SK-N-SH (cell line): ENCODE measurements around the gene PIK3CG. TPM values are rescaled to one million over a fixed set of nuclear protein-coding genes. Genes with fewer than 3 reads are reported as not detected.

ENCODE experiments used
- CTCF ChIA-PET: fragments of 300-600, 350-600 bp; formaldehyde crosslinking; extraction: SDS; loops from one replicate; lab custom pipeline; 2021; lab: Yijun Ruan, JAX
- POLR2A ChIA-PET: fragments of 350-600 bp; sonication (Branson Sonifier 250); formaldehyde crosslinking; extraction: SDS; loops from one replicate; lab custom pipeline; 2020; ENCODE audit warnings: antibody characterized with exemption, inconsistent platforms; lab: Yijun Ruan, JAX
- DNase-seq: peaks from one replicate; pipeline ENCODE4 v3.0.0; 2012
- H2AFZ ChIP-seq: fragments of 200-600 bp; sonication (generic); 2 replicates; pipeline ENCODE4 v1.8.1; 2016; ENCODE audit warnings: antibody characterized with exemption, mild to moderate bottlenecking, low read depth
- H3F3A ChIP-seq: fragments of 200-600 bp; sonication (generic); replicated peaks from 2 replicates; pipeline ENCODE3; 2016; ENCODE audit warnings: antibody characterized with exemption, mild to moderate bottlenecking; ENCODE audit not compliant: insufficient read depth
- H3K27ac ChIP-seq, 2 experiments: fragments of 200-500 bp in 1 of 2; fragments of 200-600 bp in 1 of 2; sonication (Bioruptor generic) in 1 of 2; sonication (generic), shearing (Covaris generic) in 1 of 2; 2 replicates each; pipeline versions ENCODE4 v1.5.1 to v1.6.1; 2014 to 2016; ENCODE audit warnings: low read depth in 2 of 2, inconsistent platforms in 1 of 2, low read length in 1 of 2, mild to moderate bottlenecking in 1 of 2, mixed read lengths in 1 of 2
- H3K27me3 ChIP-seq: fragments of 200-600 bp; sonication (generic), shearing (Covaris generic); 2 replicates; pipeline ENCODE4 v1.6.1; 2016; ENCODE audit warnings: mixed run types; ENCODE audit not compliant: insufficient read depth
- H3K36me3 ChIP-seq, 2 experiments: fragments of 200-500 bp in 1 of 2; fragments of 200-600 bp in 1 of 2; sonication (Bioruptor generic) in 1 of 2; sonication (generic) in 1 of 2; replicated peaks in 1 of 2; 2 replicates each; pipeline versions ENCODE3 to v1.5.1; 2014 to 2016; ENCODE audit warnings: low read length in 1 of 2, mild to moderate bottlenecking in 1 of 2; ENCODE audit not compliant: insufficient read depth in 2 of 2, control insufficient read depth in 1 of 2
- H3K4me1 ChIP-seq, 2 experiments: fragments of 200-500 bp in 1 of 2; fragments of 200-600 bp in 1 of 2; sonication (Bioruptor generic) in 1 of 2; sonication (generic), shearing (Covaris generic) in 1 of 2; 2 replicates each; pipeline versions ENCODE4 v1.5.1 to v1.6.1; 2014 to 2016; ENCODE audit warnings: low read depth in 1 of 2, low read length in 1 of 2, mixed run types in 1 of 2; ENCODE audit not compliant: insufficient read depth in 2 of 2, control insufficient read depth in 1 of 2
- H3K4me2 ChIP-seq: fragments of 200-600 bp; sonication (generic), shearing (Covaris generic); 2 replicates; pipeline ENCODE4 v1.6.1; 2017; ENCODE audit warnings: mixed run types
- H3K4me3 ChIP-seq, 2 experiments: fragments of 200-500 bp in 1 of 2; fragments of 200-600 bp in 1 of 2; sonication (Bioruptor generic) in 1 of 2; sonication (generic), shearing (Covaris generic) in 1 of 2; 2 replicates each; pipeline versions ENCODE4 v1.5.1 to v1.8.1; 2014 to 2016; ENCODE audit warnings: low read depth in 2 of 2, inconsistent platforms in 1 of 2, low read length in 1 of 2, mild to moderate bottlenecking in 1 of 2, mixed read lengths in 1 of 2, moderate library complexity in 1 of 2
- H3K79me2 ChIP-seq: fragments of 200-600 bp; sonication (generic); 2 replicates; pipeline ENCODE4 v1.8.1; 2017; ENCODE audit warnings: mild to moderate bottlenecking; ENCODE audit not compliant: insufficient read depth
- H3K9ac ChIP-seq: fragments of 200-600 bp; sonication (generic); 2 replicates; pipeline ENCODE4 v1.6.1; 2017; ENCODE audit warnings: mixed run types
- H3K9me2 ChIP-seq: fragments of 200-600 bp; sonication (generic); 2 replicates; pipeline ENCODE4 v1.6.1; 2017; ENCODE audit warnings: mixed run types
- H3K9me3 ChIP-seq: fragments of 200-600 bp; sonication (generic); 2 replicates; pipeline ENCODE4 v1.6.1; 2017; ENCODE audit warnings: mixed run types, mild to moderate bottlenecking, moderate library complexity
- H4K20me1 ChIP-seq: fragments of 200-600 bp; sonication (generic); 2 replicates; pipeline ENCODE4 v1.6.1; 2017; ENCODE audit warnings: mild to moderate bottlenecking, mixed run types; ENCODE audit not compliant: insufficient read depth
- ELF1 ChIP-seq: IDR thresholded peaks from 2 replicates; pipeline ENCODE4 v1.4.0; 2012
- EP300 ChIP-seq, 2 experiments: IDR thresholded peaks; 2 replicates each; pipeline versions ENCODE4 v1.4.0 to v1.6.1; 2012; ENCODE audit warnings: borderline replicate concordance in 1 of 2, low read depth in 1 of 2, low read length in 1 of 2
- EZH2phosphoT487 ChIP-seq: fragments of 200-600 bp; sonication (generic); IDR thresholded peaks from 2 replicates; pipeline ENCODE4 v1.6.1; 2017; ENCODE audit warnings: low read depth, mixed run types, mild to moderate bottlenecking, antibody characterized with exemption, moderate library complexity, borderline replicate concordance
- FOSL2 ChIP-seq: IDR thresholded peaks from 2 replicates; pipeline ENCODE4 v1.4.0; 2012; ENCODE audit warnings: low read depth, mild to moderate bottlenecking, moderate library complexity, borderline replicate concordance
- FOXJ3 ChIP-seq: sonication (generic); formaldehyde crosslinking; IDR thresholded peaks from 2 replicates; pipeline ENCODE4 v1.5.1; 2020; ENCODE audit warnings: mild to moderate bottlenecking, missing genetic modification reagents
- FOXM1 ChIP-seq: IDR thresholded peaks from 2 replicates; pipeline ENCODE4 v1.4.0; 2012; ENCODE audit warnings: low read depth, mild to moderate bottlenecking
- GABPA ChIP-seq: IDR thresholded peaks from 2 replicates; pipeline ENCODE4 v1.4.0; 2012; ENCODE audit warnings: low read depth, mild to moderate bottlenecking
- JUND ChIP-seq: IDR thresholded peaks from 2 replicates; pipeline ENCODE4 v1.4.0; 2012
- MEF2A ChIP-seq: IDR thresholded peaks from 2 replicates; pipeline ENCODE4 v1.4.0; 2012; ENCODE audit warnings: low read depth, borderline replicate concordance
- MXI1 ChIP-seq: IDR thresholded peaks from 2 replicates; pipeline ENCODE4 v1.6.1; 2012; ENCODE audit warnings: mild to moderate bottlenecking, low read depth, low read length, improper control_type of control experiment
- NFIC ChIP-seq: IDR thresholded peaks from 2 replicates; pipeline ENCODE4 v1.4.0; 2012; ENCODE audit warnings: borderline replicate concordance
- PBX3 ChIP-seq: IDR thresholded peaks from 2 replicates; pipeline ENCODE4; 2012
- RAD21 ChIP-seq: IDR thresholded peaks from 2 replicates; pipeline ENCODE4 v1.6.1; 2012; ENCODE audit warnings: mild to moderate bottlenecking, low read length
- RCOR1 ChIP-seq: fragments of 150-350 bp; IDR thresholded peaks from 2 replicates; pipeline ENCODE4 v1.6.1; 2017; ENCODE audit warnings: antibody characterized with exemption, low read length
- RFX5 ChIP-seq: IDR thresholded peaks from 2 replicates; pipeline ENCODE4 v1.6.1; 2012; ENCODE audit warnings: mild to moderate bottlenecking, improper control_type of control experiment, low read length
- RXRA ChIP-seq: IDR thresholded peaks from 2 replicates; pipeline ENCODE4 v1.4.0; 2012; ENCODE audit warnings: low read depth, mild to moderate bottlenecking, borderline replicate concordance
- SIN3A ChIP-seq: IDR thresholded peaks from 2 replicates; pipeline ENCODE4 v1.6.1; 2012; ENCODE audit warnings: low read depth, mild to moderate bottlenecking, low read length, moderate library complexity, borderline replicate concordance
- TAF1 ChIP-seq: IDR thresholded peaks from 2 replicates; pipeline ENCODE4 v1.6.1; 2012; ENCODE audit warnings: low read depth, mild to moderate bottlenecking, low read length, moderate library complexity, borderline replicate concordance
- TCF12 ChIP-seq: IDR thresholded peaks from 2 replicates; pipeline ENCODE4 v1.4.0; 2012
- WGBS: methylation state at CpG from one replicate; pipeline ENCODE4 v1.1.6; 2017; ENCODE audit warnings: low lambda C conversion rate; 5-methylcytosine and 5-hydroxymethylcytosine counted together
- polyA plus RNA-seq, 3 experiments: library from polyadenylated mRNA; depleted of rRNA; stranded (reverse); fragments of >200 nt; gene quantifications; 2 replicates each; pipeline ENCODE4 v1.2.3, GENCODE V29; 2012
- TF ChIP-seq, protein P1 (sequence below): fragments of 200-600 bp; sonication (generic); IDR thresholded peaks from 2 replicates; pipeline ENCODE4 v1.6.1; 2017; ENCODE audit warnings: antibody characterized with exemption, mild to moderate bottlenecking, moderate library complexity
- TF ChIP-seq, protein P2 (sequence below): IDR thresholded peaks from 2 replicates; pipeline ENCODE4 v1.4.0; 2012; ENCODE audit warnings: low read depth, borderline replicate concordance
- TF ChIP-seq, protein P3 (sequence below): fragments of 150-350 bp; IDR thresholded peaks from 2 replicates; pipeline ENCODE4 v1.6.1; 2017; ENCODE audit warnings: antibody characterized with exemption, low read length, low read depth, borderline replicate concordance
- TF ChIP-seq, protein P4 (sequence below): IDR thresholded peaks from 2 replicates; pipeline ENCODE4 v1.4.0; 2012; ENCODE audit warnings: low read depth

PIK3CG gene
- polyA plus RNA-seq, 1 of the 3 experiments (the other 2 are of a cell fraction): not detected

DNA sequence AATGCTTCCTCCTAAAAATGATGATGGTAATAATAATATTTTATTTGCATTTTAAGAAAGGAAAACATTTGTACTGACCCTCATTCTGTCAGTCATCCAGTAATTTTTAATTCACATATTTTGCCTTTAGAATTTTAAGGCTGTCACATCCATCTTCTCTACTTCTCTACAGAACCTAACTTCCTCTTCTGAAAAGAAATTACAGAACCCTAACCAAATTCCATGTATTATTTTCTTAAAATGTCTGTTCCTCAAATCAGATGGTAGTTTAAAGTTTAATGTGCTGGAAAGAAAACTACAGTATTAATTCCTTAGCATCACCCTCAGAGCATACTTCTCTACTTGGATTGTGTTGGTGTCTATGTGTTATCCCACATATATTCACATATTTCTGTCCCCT lies 9.0 kb downstream of the PIK3CG start:
- POLR2A ChIA-PET: no interaction called here
- TF ChIP-seq, protein P1, sequence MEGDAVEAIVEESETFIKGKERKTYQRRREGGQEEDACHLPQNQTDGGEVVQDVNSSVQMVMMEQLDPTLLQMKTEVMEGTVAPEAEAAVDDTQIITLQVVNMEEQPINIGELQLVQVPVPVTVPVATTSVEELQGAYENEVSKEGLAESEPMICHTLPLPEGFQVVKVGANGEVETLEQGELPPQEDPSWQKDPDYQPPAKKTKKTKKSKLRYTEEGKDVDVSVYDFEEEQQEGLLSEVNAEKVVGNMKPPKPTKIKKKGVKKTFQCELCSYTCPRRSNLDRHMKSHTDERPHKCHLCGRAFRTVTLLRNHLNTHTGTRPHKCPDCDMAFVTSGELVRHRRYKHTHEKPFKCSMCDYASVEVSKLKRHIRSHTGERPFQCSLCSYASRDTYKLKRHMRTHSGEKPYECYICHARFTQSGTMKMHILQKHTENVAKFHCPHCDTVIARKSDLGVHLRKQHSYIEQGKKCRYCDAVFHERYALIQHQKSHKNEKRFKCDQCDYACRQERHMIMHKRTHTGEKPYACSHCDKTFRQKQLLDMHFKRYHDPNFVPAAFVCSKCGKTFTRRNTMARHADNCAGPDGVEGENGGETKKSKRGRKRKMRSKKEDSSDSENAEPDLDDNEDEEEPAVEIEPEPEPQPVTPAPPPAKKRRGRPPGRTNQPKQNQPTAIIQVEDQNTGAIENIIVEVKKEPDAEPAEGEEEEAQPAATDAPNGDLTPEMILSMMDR: no peak
- TF ChIP-seq RXRA (no peak), NFIC (no peak), FOXM1 (no peak), RCOR1 (no peak), TCF12 (no peak), FOSL2 (no peak), MXI1 (no peak), GABPA (no peak), RFX5 (no peak)
- TF ChIP-seq, protein P2, sequence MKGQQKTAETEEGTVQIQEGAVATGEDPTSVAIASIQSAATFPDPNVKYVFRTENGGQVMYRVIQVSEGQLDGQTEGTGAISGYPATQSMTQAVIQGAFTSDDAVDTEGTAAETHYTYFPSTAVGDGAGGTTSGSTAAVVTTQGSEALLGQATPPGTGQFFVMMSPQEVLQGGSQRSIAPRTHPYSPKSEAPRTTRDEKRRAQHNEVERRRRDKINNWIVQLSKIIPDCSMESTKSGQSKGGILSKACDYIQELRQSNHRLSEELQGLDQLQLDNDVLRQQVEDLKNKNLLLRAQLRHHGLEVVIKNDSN: no peak
- TF ChIP-seq, protein P3, sequence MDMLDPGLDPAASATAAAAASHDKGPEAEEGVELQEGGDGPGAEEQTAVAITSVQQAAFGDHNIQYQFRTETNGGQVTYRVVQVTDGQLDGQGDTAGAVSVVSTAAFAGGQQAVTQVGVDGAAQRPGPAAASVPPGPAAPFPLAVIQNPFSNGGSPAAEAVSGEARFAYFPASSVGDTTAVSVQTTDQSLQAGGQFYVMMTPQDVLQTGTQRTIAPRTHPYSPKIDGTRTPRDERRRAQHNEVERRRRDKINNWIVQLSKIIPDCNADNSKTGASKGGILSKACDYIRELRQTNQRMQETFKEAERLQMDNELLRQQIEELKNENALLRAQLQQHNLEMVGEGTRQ: no peak
- TF ChIP-seq, all 33 proteins: peak for 0
- no peaks in the 10 kb centered on the region for H3K27me3 ChIP-seq

GRCh38 chr7:106875508-106875907 lies 10.4 kb downstream of the PIK3CG start:
- no peaks in the 10 kb centered on the region for H3F3A ChIP-seq
- 88% methylated on average over 1 of the region's 1 CpG for WGBS
- no peaks in the 10 kb centered on the region for H3K9me3 ChIP-seq
- H4K20me1 ChIP-seq: no peaks in the 10 kb centered on the region
- H3K4me1 ChIP-seq: peaks cover 0 to 5% of the 10 kb centered on the region in 2 experiments; a peak in 2 of 4 replicates
- no peaks in the 10 kb centered on the region for H3K36me3 ChIP-seq
- no peak overlapping the region for H3K27ac ChIP-seq
- no peak overlapping the region for H3K4me2 ChIP-seq
- ChIA-PET POLR2A (no interaction called here), CTCF (no interaction called here)
- no peaks in the 10 kb centered on the region for H3K9me2 ChIP-seq
- no peak for DNase-seq
- no peaks in the 10 kb centered on the region for H3K27me3 ChIP-seq
- H3K9ac ChIP-seq: no peak overlapping the region
- no peaks in the 10 kb centered on the region for H3K79me2 ChIP-seq
- no peak overlapping the region for H3K4me3 ChIP-seq
- no peak overlapping the region for H2AFZ ChIP-seq
- TF ChIP-seq PBX3 (no peak), FOXJ3 (CRISPR knock-in tag) (no peak), FOXM1 (no peak), RCOR1 (no peak), ELF1 (no peak), GABPA (no peak), JUND (no peak), SIN3A (no peak), RXRA (no peak), TCF12 (no peak), TAF1 (no peak), MEF2A (no peak), EZH2phosphoT487 (no peak), RAD21 (no peak), EP300 (IDR thresholded peaks at IDR 0.05; ENCODE audit: borderline replicate concordance in 1 of 2, low read depth in 1 of 2, low read length in 1 of 2) (no peak), FOSL2 (no peak)
- TF ChIP-seq, protein P4, sequence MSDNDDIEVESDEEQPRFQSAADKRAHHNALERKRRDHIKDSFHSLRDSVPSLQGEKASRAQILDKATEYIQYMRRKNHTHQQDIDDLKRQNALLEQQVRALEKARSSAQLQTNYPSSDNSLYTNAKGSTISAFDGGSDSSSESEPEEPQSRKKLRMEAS: no peak
- TF ChIP-seq, protein P2: no peak

More for the DNA sequence above, 9.0 kb downstream of the PIK3CG start:
- no peak overlapping the region for H2AFZ ChIP-seq
- no peaks in the 10 kb centered on the region for H3F3A ChIP-seq
- no peak overlapping the region for H3K4me3 ChIP-seq
- peaks cover 0 to 5% of the 10 kb centered on the region in 2 experiments; a peak in 2 of 4 replicates for H3K4me1 ChIP-seq
- H3K4me2 ChIP-seq: no peak overlapping the region
- no peak for DNase-seq
- no peaks in the 10 kb centered on the region for H3K36me3 ChIP-seq
- H3K9ac ChIP-seq: no peak overlapping the region
- H4K20me1 ChIP-seq: no peaks in the 10 kb centered on the region
- no peak overlapping the region for H3K27ac ChIP-seq
- no peaks in the 10 kb centered on the region for H3K9me2 ChIP-seq
- no peaks in the 10 kb centered on the region for H3K79me2 ChIP-seq
- CTCF ChIA-PET: no interaction called here
- no peaks in the 10 kb centered on the region for H3K9me3 ChIP-seq
